Gastrocnemius medialis (tissue), 4 donors: ENCODE results near the gene SKIDA1. TPM values are rescaled to one million over a fixed set of nuclear protein-coding genes. Genes with fewer than 3 reads are reported as not detected.

ENCODE experiments used
- ATAC-seq, 2 donors: fragments of 150-250 bp; one replicate each; pipeline ENCODE4 v1.9.1; 2016
- DNase-seq, 2 donors: peaks; one replicate each; pipeline ENCODE4 v3.0.0-alpha.2; 2019
- H3K27ac ChIP-seq, 4 donors: fragments of 200-600 bp; sonication (generic); 1 replicate in 1 of 4; 2 replicates in 3 of 4; pipeline ENCODE4 v1.5.1; 2016 to 2018; ENCODE audit warnings: mild to moderate bottlenecking in 2 of 4, moderate library complexity in 1 of 4
- H3K27me3 ChIP-seq, 3 donors: fragments of 200-600 bp; sonication (generic) in 2 of 3; 1 replicate in 1 of 3; 2 replicates in 2 of 3; pipeline versions ENCODE4 v1.5.1 to v1.6.0; 2016 to 2019; ENCODE audit warnings: mild to moderate bottlenecking in 1 of 3, moderate library complexity in 1 of 3
- H3K36me3 ChIP-seq, 2 donors: fragments of 200-600 bp; sonication (generic) in 1 of 2; one replicate each; pipeline ENCODE4 v1.5.1; 2017 to 2018
- H3K4me1 ChIP-seq, 2 donors: fragments of 200-600 bp; sonication (generic) in 1 of 2; one replicate each; pipeline ENCODE4 v1.5.1; 2016 to 2017; ENCODE audit warnings: mild to moderate bottlenecking in 2 of 2
- H3K4me3 ChIP-seq, 4 donors: fragments of 200-600 bp; sonication (generic) in 3 of 4; 1 replicate in 1 of 4; 2 replicates in 3 of 4; pipeline ENCODE4 v1.5.1; 2016 to 2019; ENCODE audit warnings: mild to moderate bottlenecking in 2 of 4
- H3K9me3 ChIP-seq, 3 donors: fragments of 200-600 bp; sonication (generic) in 2 of 3; 1 replicate in 1 of 3; 2 replicates in 2 of 3; pipeline ENCODE4 v1.5.1; 2016 to 2019
- CTCF ChIP-seq, 5 experiments: fragments of 450-650 bp in 3 of 5; fragments of 200-600 bp in 2 of 5; sonication (generic) in 2 of 5; IDR thresholded peaks in 4 of 5; conservative IDR thresholded peaks in 1 of 5; 1 replicate in 4 of 5; 2 replicates in 1 of 5; pipeline ENCODE4 v1.5.1; 2016 to 2019; ENCODE audit warnings: antibody characterized with exemption in 5 of 5, mild to moderate bottlenecking in 3 of 5, moderate library complexity in 3 of 5
- POLR2A ChIP-seq, 2 donors: fragments of 450-650 bp; IDR thresholded peaks; one replicate each; pipeline ENCODE4 v1.6.1; 2017; ENCODE audit warnings: antibody characterized with exemption in 2 of 2, mild to moderate bottlenecking in 2 of 2, moderate library complexity in 2 of 2
- in situ Hi-C, 4 donors: fragments of 200-750 bp; cut with MboI; loops; one replicate each; pipeline versions ENCODE4 v1.15.0 to v1.8.0; 2017; ENCODE audit warnings: low sequenced_read_pairs in 4 of 4
- intact Hi-C: fragments of 100-400 bp; cut with DNase I; formaldehyde crosslinking; loops from one replicate; pipeline ENCODE4 v1.15.1; 2023; ENCODE audit warnings: low total_unique reads
- total RNA-seq, 4 donors: library from RNA; depleted of rRNA; stranded (reverse); fragments of >200 nt; gene quantifications; one replicate each; pipeline versions ENCODE4 v1.1.0 to v1.2.3, GENCODE V29; 2016

The SKIDA1 gene
- total RNA-seq, 4 donors from 2014 or later, result 0.09 TPM; not detected in 3

- no peak for ATAC-seq
- no peaks in the 10 kb centered on the region for H3K9me3 ChIP-seq
- no peak overlapping the region for H3K27ac ChIP-seq
- TF ChIP-seq POLR2A (IDR thresholded peaks at IDR 0.05), result no peak
- TF ChIP-seq CTCF (IDR thresholded peaks at IDR 0.05 in 4 of 5, conservative IDR thresholded peaks at IDR 0.05 in 1 of 5), result no peak
- H3K27me3 ChIP-seq, result peaks cover 0 to 32% (median 4%) of the 10 kb centered on the region in 3 donors
- peak overlapping the region; percentile 40 to 53 (median 51) for H3K4me3 ChIP-seq
- DNase-seq, result no peak
- in situ Hi-C loops (loop anchor here in 1 of 4 donors (25.0 kb wide), 1 partner anchor 803 kb away; the partner anchor contains the start of genes BMI1 and COMMD3), intact Hi-C loops (no loop called here)
- no peaks in the 10 kb centered on the region for H3K4me1 ChIP-seq
- H3K36me3 ChIP-seq, result no peaks in the 10 kb centered on the region
Measured at GRCh38 chr10:21509341-21510240, 15.9 kb downstream of the SKIDA1 start.

- in situ Hi-C loops (loop anchor here in 1 of 4 donors (25.0 kb wide), 1 partner anchor 803 kb away; the partner anchor contains the start of genes BMI1 and COMMD3), intact Hi-C loops (no loop called here)
- no peak for DNase-seq
- no peak for ATAC-seq
- H3K4me1 ChIP-seq, result no peaks in the 10 kb centered on the region
- no peak overlapping the region for H3K27ac ChIP-seq
- TF ChIP-seq CTCF (IDR thresholded peaks at IDR 0.05 in 4 of 5, conservative IDR thresholded peaks at IDR 0.05 in 1 of 5) (no peak), POLR2A (IDR thresholded peaks at IDR 0.05) (no peak)
- peaks cover 0 to 32% (median 4%) of the 10 kb centered on the region in 3 donors for H3K27me3 ChIP-seq
- H3K9me3 ChIP-seq, result no peaks in the 10 kb centered on the region
- no peak overlapping the region for H3K4me3 ChIP-seq
- H3K36me3 ChIP-seq, result no peaks in the 10 kb centered on the region
Measured at GRCh38 chr10:21508706-21509331, 16.7 kb downstream of the SKIDA1 start.

GRCh38 chr10:21507150-21507549 lies 18.3 kb downstream of the SKIDA1 start:
- no peak for ATAC-seq
- no peaks in the 10 kb centered on the region for H3K36me3 ChIP-seq
- DNase-seq, result no peak
- H3K9me3 ChIP-seq, result no peaks in the 10 kb centered on the region
- peaks cover 0 to 31% (median 0%) of the 10 kb centered on the region in 3 donors for H3K27me3 ChIP-seq
- no peak overlapping the region for H3K4me3 ChIP-seq
- in situ Hi-C loops (loop anchor here in 1 of 4 donors (25.0 kb wide), 1 partner anchor 805 kb away; the partner anchor contains the start of genes BMI1 and COMMD3), intact Hi-C loops (no loop called here)
- TF ChIP-seq POLR2A (IDR thresholded peaks at IDR 0.05) (no peak), CTCF (IDR thresholded peaks at IDR 0.05 in 4 of 5, conservative IDR thresholded peaks at IDR 0.05 in 1 of 5) (no peak)
- no peak overlapping the region for H3K27ac ChIP-seq
- H3K4me1 ChIP-seq, result no peaks in the 10 kb centered on the region

GRCh38 chr10:21506351-21506750 lies 19.1 kb downstream of the SKIDA1 start:
- no peaks in the 10 kb centered on the region for H3K4me1 ChIP-seq
- in situ Hi-C loops (loop anchor here in 1 of 4 donors (25.0 kb wide), 1 partner anchor 806 kb away; the partner anchor contains the start of genes BMI1 and COMMD3), intact Hi-C loops (no loop called here)
- H3K9me3 ChIP-seq, result no peaks in the 10 kb centered on the region
- no peak overlapping the region for H3K4me3 ChIP-seq
- H3K27ac ChIP-seq, result no peak overlapping the region
- ATAC-seq (no peak), DNase-seq (no peak)
- H3K27me3 ChIP-seq, result peaks cover 0 to 23% (median 0%) of the 10 kb centered on the region in 3 donors
- TF ChIP-seq POLR2A (IDR thresholded peaks at IDR 0.05) (no peak), CTCF (IDR thresholded peaks at IDR 0.05 in 4 of 5, conservative IDR thresholded peaks at IDR 0.05 in 1 of 5) (no peak)
- H3K36me3 ChIP-seq, result no peaks in the 10 kb centered on the region
